ENCODE measurements around the gene CEP104.

- TF ChIP-seq CTCF (IDR thresholded peaks at IDR 0.05; ENCODE audit: insufficient read depth, low read length) (no peak), GABPA (IDR thresholded peaks at IDR 0.05; ENCODE audit: low read depth) (no peak), SPI1 (IDR thresholded peaks at IDR 0.05; ENCODE audit: borderline replicate concordance, low read depth) (no peak), POLR2AphosphoS5 (IDR thresholded peaks at IDR 0.05; ENCODE audit: low read depth) (no peak)
Measured at GRCh38 chr1:3787349-3787715, 69.7 kb downstream of the CEP104 start.

All from HL-60 (cell line).